ENCODE results near the gene PRDX4.
"Not testable (repeated sequence)": the region's sequence is repeated elsewhere in the genome, so short reads cannot be mapped to it uniquely, and the experiment has no call there.

The PRDX4 gene

DNA sequence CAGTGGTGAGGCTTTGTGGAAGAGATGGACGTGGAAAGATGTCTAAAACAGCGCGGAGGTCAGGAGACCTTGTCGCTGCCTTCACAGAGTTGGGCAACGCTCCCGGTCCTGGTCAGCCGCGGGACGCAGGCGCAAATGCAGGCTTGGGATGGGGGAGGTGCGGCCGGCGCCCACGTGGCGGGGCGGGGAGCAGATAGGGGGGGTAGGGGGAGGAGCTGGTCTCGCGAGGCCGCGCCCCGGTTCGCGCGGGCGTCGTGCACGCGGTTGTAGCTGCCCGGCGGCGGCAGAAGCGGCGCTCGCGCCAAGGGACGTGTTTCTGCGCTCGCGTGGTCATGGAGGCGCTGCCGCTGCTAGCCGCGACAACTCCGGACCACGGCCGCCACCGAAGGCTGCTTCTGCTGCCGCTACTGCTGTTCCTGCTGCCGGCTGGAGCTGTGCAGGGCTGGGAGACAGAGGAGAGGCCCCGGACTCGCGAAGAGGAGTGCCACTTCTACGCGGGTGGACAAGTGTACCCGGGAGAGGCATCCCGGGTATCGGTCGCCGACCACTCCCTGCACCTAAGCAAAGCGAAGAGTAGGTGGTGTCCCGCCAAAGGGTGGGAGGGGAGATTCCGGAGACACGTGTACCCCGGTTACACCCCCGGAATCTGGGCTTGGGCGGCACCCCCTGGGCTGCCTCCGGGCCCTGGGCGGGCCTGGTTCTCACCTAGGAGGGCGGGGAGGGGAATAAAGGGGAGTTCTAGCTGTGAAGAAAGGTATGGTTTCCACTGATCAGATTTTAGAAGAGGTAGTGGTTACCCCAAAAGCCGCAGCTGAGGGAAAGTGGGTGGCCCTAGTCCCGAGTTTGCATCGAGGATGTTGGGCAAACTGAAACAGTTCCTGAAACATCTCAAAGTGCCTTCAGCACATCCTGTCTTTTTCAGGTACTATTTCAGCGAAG lies at the start of gene PRDX4:
Gene PRDX4, plus strand, starts transcription at position 255 of the 939 bp plus-strand sequence. Its CDS starts 78 bp downstream, at position 333.
- peak; percentile 59 for DNase-seq (ENCODE audit: low read depth)

DNA sequence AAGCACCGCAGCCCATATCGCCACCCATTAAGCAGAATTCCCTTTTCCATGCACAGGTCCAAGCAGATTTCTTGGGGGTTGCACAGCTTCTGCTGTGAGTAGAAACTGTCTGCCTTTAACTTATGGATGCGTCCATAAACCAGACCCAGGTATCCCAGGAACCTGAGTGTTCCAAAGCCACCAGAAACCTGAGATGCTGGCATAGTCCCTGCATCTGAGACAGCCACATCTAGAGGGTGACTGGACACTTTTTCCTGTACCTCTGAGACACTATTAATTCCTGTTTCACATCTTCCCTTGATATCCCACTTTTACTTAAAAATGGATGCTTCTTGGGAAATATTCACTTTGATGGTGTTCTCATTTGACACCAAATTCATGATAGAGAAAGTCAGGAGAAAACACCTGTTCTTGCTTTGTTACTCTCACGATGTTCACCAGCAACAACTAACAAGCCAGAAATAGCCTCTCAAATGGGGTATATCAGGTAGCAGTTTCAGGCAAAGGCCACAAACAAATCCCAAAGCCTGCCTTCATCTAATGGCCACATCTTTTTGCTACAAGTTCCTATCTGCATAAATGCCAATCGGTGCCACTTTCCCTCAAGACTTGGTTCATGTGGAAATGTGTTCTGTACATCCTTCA lies 45.5 kb upstream of the PRDX4 start:
- no peak for DNase-seq (ENCODE audit: low read depth)

DNA sequence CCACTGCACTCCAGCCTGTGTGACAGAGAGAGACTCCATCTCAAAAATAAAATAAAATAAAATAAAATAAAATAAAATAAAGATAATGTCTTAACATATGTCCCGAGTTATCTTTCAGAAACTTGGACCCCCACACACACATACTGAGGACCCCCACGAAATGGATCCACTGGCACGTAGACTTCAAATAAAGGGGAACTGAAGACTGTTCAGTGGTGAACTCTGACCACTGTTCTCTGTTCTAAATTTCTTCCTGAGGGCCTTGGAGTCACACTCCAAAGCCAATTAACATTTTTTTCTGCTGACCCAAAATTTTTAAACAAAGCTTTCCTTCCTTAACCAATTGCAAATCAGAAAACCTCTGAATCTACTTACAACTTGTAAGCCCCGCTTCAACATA lies 43.5 kb upstream of the PRDX4 start:
- DNase-seq (ENCODE audit: low read depth): no peak

DNA sequence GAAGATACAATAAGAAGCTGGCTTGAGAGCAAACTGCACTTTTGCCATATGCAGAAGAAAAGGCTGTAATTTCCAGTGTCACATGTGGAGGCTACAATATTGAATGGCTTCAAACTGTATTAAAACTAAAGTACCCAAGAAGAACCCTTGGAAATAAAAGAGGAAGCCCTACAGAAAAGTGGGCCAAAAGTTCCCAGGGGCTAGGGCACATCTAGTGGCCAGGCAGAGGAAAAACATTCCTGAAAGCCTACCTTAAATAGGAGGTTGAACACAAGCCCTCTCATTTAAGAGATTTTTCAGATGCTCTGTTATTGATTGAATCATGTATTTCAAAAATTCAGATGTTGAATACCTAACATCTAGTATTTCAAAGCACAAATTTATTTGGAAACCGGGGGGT lies 40.6 kb upstream of the PRDX4 start:
- no peak for DNase-seq (ENCODE audit: low read depth)

DNA sequence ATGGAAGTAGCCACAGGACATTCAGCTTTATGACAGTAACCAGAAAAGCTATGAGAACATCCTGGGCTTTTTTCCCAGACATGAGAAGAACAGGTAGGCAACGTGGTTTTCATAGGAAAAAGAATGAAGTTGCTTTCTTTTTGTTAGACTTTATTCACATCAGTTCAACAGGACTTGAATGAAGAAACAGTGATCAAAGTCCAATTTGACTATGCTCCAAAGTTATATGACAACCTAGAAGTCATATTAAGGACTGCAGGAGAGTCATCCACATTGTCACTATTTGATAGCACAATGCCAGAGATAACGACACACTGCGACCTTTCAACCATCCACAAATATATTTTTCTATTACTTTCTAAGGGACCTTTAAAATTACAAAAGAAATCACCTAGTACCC lies 39.2 kb upstream of the PRDX4 start:
- no peak for DNase-seq (ENCODE audit: low read depth)

DNA sequence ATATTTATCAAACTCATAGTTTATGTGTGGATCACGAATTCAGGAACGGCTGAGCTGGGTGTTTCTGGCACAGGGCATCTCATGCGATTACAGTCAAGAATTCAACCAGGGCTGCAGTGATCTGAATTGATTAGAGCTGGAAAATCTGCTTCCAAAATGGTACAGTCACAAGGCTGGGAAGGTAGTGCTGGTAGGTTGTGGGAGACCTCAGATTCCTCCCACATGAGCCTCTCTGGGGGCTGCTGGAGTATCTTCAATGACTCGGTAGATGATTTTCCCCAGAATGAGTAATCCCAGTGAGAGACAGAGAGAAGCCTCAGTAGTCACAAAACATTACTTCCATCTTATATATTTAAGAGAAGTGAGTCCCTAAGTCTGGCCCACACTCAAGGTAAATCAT lies 36.2 kb upstream of the PRDX4 start:
- no peak for DNase-seq (ENCODE audit: low read depth)

DNA sequence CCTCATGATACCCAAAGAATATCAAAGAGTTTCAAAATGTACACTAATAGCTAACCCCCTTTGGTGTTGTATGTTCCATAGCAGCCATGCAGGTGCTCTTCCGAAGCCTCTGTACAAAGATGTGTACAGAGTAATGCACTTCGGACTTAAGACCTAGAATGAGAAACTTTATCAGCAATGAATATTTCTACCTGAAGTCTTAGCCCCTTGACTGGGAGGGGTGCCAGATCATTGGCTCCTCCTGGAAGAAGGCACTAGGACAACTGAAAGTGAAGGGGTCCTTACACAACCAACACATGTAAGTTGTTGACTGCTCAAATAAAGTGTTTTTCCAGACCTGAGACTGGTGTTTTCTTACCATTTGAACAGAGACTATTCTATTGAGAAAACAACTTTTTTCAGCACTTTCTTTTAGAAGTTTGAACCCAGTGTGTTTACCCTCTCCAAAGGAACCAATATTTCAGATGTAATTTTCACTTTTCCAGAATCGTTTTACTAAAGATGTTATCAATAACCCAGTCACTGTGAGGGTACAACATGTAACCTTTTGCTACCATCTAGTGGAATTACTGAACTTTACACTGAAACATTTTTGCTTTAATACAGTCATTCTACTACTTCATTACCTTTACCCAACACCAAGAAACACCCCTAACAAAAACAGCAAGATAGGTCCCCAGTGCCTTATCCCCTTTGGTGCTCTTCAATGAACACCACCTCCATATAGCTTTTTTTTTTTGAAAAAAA lies 33.3 kb upstream of the PRDX4 start:
- no peak for DNase-seq (ENCODE audit: low read depth)

DNA sequence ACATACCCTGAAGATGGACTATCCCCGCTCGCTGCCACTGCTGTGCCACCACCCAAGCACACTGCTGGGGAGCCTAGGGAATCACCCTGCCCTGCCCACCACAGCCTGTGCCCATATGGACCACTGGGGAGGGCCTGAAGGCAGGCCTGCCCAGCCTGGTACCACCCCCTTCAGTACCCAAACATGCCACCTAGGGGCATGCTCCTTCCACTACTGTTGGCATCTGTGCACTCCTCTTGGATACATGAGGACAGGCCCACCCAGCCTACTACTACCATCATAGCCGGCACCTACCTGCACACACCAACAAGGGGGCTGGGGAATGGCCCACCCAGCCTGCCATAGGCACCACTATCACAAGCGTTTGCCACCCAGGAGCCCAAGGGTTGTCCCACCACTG lies 30.1 kb upstream of the PRDX4 start:
- no peak for DNase-seq (ENCODE audit: low read depth)

DNA sequence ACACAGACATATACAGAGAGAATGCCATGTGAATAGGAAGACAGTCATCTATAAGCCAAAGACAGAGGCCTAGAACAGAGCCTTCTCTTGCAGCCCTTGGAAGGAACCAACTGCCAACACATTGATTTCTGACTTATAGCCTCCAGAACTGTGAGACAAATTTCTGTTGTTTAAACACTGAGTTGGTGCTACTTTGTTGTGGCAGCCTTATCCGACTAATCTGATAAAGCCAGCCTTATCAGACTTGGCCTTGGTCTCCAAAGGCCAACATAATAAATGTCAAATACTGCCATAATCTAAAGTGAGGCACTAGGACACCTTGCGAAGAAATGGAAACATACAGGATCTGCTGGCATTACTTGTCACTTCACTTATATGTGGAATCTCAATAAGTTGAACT lies 24.3 kb upstream of the PRDX4 start:
- no peak for DNase-seq (ENCODE audit: low read depth)

DNA sequence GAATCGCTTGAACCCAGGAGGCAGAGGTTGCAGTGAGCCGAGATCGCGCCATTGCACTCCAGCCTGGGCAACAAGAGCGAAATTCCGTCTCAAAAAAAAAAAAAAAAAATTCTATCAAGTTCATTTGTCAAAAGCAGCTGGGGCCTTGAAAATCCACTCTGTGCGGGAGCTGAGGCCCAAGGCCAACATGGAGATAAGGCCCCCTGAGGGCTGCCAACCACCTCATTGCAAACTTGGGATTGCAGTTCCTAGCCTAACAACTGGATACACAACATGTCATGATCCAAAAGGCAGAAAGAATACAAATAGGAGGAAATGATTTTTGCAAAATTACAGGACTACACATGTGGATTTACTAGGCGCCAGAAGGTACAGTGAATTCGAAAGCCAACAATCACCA lies 22.5 kb upstream of the PRDX4 start:
- DNase-seq (ENCODE audit: low read depth): no peak

DNA sequence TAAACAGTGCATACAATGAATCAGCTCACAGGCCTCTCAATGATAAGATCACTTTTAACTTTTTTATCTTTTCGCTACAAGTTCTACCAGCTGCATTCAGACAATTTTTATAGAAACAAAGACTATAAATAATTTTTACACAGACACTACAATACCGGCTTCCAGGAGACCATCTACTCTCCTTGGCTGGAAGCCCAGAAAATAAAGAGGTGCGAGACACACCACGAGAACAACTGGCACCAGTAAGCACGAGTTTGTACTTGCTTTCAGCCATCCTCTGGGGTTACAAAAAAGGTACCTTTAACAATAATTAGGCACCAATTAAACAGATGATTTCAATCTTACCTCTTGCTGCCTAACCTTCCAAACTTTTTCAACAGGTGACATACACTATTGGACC lies 11.2 kb upstream of the PRDX4 start:
- no peak for DNase-seq (ENCODE audit: low read depth)

DNA sequence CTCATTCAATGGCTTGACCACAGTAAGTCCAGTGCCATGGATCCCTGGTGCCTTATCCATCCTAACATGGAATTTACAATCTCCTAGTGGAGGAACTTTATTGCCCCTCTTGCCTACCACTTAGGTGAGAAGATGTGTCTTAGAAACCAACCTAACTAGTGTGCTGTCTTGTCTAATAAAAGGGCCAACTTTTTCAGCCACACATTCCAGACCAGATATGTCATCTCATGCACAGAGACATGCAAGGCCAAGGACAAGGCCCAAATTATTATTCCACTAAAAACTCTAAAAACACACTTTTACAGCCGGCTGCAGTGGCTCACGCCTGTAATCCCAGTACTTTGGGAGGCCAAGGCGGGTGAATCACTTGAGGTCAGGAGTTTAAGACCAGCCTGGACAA lies 10.6 kb upstream of the PRDX4 start:
- DNase-seq (ENCODE audit: low read depth): no peak

DNA sequence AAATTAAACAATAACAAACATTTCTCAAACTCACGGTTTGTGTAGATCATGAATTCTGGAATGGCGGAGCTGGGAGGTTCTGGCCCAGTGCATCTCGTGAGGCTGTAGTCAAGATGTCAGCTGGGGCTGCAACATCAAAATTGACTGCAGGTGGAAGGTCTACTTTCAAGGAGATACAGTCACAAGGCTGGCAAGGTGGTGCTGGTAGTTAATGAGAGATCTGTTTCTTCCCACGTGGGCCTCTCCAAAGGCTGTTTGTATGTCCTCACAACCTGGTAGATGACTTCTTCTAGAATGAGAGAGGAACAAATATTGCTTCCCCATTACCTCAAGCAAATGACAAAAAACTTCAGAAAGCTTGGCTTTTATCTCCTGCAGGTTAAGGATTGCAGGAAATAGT lies 8.0 kb upstream of the PRDX4 start:
- DNase-seq (ENCODE audit: low read depth): no peak

DNA sequence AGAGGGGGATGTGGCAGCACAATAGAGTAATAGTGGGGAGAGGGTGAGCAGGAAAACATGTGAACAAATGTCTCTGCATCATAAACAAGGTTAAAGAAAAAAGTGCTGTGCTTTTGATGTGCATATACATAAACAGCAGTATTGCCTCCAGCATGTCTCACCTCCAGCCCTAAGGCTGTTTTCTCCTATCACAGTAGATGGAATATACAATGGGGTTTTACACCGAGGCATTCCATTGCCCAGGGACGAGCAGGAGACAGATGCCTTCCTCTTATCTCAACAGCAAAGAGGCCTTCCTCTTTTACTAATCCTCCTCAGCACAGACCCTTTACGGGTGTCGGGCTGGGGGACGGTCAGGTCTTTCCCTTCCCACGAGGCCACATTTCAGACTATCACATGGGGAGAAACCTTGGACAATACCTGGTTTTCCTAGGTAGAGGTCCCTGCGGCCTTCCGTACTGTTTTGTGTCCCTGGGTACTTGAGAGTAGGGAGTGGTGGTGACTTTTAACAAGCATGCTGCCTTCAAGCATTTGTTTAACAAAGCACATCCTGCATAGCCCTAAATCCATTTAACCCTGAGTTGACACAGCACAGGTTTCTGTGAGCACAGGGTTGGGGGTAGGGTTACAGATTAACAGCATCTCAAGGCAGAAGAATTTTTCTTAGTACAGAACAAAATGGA lies 7.1 kb upstream of the PRDX4 start:
- DNase-seq (ENCODE audit: low read depth): not testable (repeated sequence)

DNA sequence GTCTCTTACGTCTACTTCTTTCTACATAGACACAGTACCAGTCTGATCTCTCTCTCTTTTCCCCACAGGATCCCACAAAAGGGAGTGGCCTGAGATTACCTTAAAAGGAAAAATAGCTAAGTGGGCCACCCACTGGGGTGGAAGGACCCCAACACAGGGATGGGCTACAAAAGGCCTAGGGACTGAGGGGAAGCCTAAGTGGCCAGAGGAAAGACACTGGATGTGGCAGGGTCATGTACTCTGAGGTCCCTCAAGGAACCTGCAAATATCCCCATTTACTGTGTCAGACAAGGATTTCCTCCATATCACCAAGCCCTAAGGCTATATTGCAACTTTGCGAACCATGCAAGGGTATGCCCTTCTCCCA lies 6.5 kb upstream of the PRDX4 start:
- DNase-seq (ENCODE audit: low read depth): no peak

DNA sequence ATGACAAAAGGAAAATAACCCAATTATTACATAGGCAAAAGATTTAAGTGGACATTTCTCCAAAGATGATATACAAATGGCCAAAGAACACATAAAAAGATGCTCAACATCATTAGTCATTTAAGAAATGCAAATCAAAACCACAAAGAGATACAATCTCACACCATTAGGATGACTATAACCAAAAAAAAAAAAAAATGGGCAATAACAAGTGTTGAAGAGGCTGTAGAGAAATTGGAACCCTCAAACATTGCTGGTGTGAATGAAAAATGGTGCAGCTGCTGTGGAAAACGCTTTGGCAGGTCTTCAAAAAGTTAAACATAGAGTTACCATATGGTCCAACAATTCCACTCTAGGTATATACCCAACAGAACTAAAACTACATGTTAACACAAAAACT lies 5.6 kb upstream of the PRDX4 start:
- no peak for DNase-seq (ENCODE audit: low read depth)

DNA sequence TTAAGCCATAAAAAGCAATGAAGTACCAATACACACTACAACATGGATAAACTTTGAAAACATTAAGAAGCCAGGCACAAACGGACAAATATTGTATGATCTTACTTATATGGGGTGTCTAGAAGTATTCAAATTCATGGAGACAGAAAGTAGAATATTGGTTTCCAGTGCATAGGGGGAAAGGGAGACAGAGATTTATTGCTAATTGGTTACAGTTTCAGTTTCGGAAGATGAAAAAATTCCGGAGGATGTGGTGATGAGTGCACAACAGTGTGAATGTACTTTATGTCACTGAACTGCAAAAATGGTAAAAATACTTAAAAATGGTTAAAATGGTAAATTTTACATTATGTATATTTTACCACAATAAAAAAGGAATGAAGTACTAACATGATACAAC lies 5.1 kb upstream of the PRDX4 start:
- DNase-seq (ENCODE audit: low read depth): no peak

DNA sequence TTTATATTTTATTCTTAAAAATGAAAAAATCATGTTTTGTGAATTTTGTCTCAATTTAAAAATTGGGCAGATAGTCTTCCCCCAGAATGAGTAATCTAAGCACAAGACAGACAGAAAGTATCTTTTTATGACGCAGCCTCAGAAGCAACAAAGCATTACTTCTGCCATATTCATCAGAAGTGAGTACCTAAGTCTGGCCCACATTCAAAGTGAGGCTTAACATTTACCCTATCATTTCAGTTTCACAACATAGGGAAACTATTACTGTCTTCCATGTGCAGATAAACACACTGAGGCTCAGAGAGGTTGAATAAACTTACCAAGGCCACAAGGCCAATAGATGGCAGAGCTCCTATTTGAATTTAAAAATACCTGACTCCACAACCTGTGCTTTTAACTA lies 4.4 kb upstream of the PRDX4 start:
- no peak for DNase-seq (ENCODE audit: low read depth)

DNA sequence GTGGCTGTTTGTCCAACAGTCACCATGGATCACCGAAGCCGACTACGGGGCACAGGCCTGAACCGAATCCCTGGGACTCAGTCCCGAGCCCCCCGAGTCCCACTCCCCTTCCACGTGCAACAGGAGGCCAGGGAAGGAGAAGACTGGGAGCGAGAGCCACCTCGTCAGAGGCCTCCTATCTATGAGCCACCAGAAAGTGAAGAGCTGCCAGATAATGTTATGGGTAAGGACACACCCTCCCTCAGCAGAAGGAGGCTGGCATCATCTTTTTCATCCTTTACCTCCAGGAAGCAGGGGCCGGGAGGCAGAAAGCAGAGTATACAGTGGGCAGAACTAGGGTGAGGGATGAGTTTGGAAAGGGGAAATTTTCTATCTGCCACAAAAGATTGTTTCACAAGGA lies 2.8 kb upstream of the PRDX4 start:
- DNase-seq (ENCODE audit: low read depth): no peak

DNA sequence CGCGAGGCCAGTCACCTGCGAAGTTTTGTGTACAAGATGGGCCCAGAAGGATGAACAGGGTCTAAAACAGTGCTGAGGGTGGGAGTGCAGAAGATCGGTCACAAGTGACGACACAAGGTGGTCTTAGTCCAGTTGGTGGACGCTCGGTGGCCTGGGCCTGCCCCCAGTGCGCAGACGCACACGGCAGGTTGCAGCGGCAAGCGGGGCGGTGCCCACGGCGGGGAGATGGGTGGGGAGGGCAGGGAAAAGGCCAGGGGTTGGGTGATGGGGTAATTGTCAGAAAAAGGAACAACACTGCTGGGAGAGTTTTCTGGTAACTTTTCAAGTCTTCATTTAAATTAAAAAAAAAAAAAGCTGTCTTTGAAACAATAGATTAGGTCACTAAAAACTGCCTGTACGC lies 1.0 kb upstream of the PRDX4 start:
- no peak for DNase-seq (ENCODE audit: low read depth)

DNA sequence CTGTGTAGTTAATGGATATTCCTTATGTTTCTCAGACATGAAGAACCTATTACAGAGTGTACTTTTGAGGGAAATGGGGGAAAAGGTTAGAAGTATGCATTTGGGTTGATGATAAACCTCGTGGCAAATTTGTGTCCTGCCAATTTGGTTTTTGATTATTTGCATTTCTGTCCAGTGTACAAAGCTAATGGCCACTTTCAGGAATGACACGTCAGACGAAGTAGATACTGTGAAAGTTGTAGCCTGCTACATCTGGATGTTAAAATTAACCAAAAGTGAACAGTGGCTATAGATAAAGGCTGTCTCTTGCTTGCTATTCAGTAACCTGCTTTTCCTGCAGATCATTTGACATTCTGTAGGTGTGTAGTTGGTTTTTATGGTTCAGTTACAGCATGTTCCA lies 1.0 kb downstream of the PRDX4 start:
- DNase-seq (ENCODE audit: low read depth): no peak

DNA sequence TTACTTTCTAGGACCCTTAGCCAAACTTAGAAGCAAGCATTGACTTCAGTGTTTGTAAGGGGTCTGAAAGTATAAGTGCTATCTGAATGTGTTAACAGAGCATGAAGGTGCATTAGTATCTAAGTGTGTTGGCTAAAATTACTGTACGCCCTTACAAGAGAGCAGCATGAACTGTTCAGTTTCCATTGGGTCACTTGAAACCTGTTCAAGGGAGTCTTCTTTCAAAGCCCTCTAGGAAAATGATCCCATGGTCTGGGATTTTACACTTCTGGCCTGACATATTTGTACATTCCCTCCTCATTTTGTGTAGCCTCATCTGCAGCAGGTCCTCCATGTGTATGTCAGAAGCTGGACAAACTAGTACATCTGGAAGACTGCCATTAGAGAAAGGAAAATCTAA lies 3.2 kb downstream of the PRDX4 start:
- DNase-seq (ENCODE audit: low read depth): no peak
